ENCODE measurements around the gene SH3TC1.

DNA sequence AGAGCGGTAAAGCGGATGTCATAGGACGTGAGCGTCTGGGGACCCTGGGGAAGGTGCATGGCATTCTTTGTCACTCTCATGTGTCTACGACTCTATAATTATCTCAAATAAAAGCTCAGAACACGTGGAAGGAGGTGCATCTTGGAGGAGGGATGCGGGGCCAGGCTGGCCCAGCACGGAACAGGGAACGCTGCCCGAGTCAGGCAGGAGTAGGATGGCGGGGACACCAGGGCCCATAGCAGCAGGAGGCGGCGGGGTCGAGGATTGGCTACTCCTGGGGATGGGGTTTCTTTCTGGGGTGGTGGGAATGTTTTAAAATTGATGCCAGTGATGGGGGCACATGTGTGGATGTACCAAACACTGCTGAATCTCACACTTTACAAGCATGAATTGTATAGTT, 65.0 kb downstream of the SH3TC1 start:
- TF ChIP-seq CTCF (IDR thresholded peaks at IDR 0.05; ENCODE audit: low read depth, low read length, poor library complexity, severe bottlenecking) (no peak), EZH2phosphoT487 (IDR thresholded peaks at IDR 0.05; ENCODE audit: borderline replicate concordance, low read length) (no peak)
